ENCODE measurements around the gene SNCB. TPM values are rescaled to one million over a fixed set of nuclear protein-coding genes. Genes with fewer than 3 reads are reported as not detected.

Gene SNCB
- polyA plus RNA-seq, 3 donors from 2014 or later, result 0.26 TPM; not detected in 2

DNA sequence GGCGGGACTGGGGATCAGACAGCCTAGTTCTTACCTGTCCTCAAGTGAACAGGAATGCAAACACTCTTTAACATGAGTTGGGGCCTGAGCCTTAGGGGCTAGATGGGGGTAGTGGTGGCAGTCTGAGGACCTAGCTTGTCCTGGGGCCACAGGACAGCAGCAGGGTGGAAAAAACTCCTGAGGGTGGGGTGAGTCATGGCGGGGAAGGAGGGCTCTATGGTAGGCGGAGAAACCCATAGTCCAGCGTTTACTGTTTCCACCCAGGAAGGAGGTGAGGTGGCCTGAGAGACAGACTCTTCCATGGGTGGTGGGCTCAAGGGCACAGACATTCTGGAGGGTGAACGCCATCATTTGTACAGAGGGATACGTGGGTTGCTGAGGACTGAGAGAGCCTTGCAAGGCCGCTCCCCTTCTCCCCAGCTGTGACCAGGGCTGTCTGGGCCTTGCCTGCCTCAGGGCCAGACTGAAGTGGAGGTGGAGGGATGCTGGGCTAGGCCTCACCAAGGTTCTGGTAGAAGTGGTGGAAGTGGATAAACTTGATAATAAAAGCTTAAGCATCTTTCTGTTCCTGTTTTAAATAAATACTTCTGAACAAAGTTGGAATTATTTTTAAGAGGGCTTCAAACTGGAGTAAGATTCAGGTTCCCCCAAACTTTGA lies 15.8 kb upstream of the SNCB start:
- DNase-seq, result no peak
- H3K9me3 Mint-ChIP-seq, result no peaks in the 10 kb centered on the region
- peaks cover 41 to 42% of the 10 kb centered on the region in 2 donors for H3K4me1 Mint-ChIP-seq
- H3K4me3 Mint-ChIP-seq, result peak overlapping the region; percentile 83 to 88 (median 88)
- H3K27me3 Mint-ChIP-seq (ENCODE audit: low read depth in 3 of 3), result peaks cover 0 to 5% (median 0%) of the 10 kb centered on the region in 3 donors
- no peaks in the 10 kb centered on the region for H3K36me3 Mint-ChIP-seq
- peak overlapping the region in 5 of 6 donors; percentile 30 to 88 (median 84) for H3K27ac Mint-ChIP-seq

DNA sequence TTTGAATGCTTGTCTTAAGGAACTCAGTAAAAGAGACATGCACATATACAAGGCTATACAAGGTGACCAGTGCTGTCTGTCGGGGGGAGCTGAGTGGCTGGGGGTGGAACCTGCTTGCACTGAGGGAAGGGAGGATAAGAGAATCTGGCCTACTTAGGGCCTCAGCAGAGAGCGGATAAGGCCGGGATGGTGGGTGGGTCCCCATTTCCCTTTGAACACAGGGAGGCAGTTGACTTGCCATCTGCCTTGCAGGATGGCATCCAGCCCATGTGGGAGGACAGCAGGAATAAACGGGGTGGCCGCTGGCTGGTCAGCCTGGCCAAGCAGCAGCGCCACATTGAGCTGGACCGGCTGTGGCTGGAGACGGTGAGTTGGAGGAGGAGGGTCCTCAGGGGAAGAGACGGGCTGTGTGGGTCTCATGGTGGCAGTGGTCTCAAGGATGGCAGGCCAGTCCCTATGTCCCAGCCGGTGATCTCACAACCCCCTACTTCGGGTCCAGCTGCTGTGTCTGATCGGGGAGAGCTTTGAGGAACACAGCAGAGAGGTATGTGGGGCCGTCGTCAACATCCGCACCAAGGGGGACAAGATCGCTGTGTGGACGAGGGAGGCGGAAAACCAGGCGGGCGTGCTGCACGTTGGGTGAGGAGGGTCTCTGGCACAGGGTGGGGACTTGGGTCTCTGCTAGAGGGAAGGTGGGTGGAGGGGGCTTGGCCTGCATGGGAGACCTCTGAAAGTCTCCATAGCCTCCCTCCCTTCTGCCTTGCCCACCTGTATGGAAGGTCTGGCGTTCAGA lies 14.7 kb upstream of the SNCB start:
- H3K4me3 Mint-ChIP-seq, result peak overlapping the region in 1 of 5 donors; percentile 58
- DNase-seq, result no peak

DNA sequence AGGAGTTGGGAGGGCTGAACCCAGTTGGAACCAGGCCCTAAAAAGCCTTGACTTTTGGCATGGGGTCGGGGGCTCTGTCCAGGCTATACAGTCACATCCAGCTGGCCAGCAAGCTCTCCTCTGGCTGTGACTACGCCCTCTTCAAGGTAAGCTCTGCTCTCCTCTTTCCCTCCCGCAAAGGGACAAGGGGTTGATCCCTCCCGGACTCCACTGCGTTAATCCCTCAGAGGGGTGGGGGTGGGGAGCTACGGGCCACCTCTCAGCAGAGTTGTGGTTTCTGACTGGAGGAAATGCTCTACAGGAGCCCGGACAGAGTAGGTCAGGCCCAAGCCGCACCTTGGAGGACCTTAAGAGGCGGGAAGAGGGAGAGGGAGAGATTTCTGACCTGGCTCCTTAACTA lies 14.0 kb upstream of the SNCB start:
- Mint-ChIP-seq H3K36me3 (no peaks in the 10 kb centered on the region), H3K9me3 (no peaks in the 10 kb centered on the region), H3K4me3 (no peak overlapping the region), H3K4me1 (peaks cover 23 to 25% of the 10 kb centered on the region in 2 donors), H3K27ac (no peak overlapping the region), H3K27me3 (ENCODE audit: low read depth in 3 of 3) (peaks cover 0 to 6% (median 5%) of the 10 kb centered on the region in 3 donors)
- no peak for DNase-seq

More for the DNA sequence above, 14.7 kb upstream of the SNCB start:
- Mint-ChIP-seq H3K27me3 (ENCODE audit: low read depth in 3 of 3) (peaks cover 0 to 6% (median 5%) of the 10 kb centered on the region in 3 donors), H3K9me3 (no peaks in the 10 kb centered on the region), H3K27ac (no peak overlapping the region), H3K36me3 (no peaks in the 10 kb centered on the region), H3K4me1 (peaks cover 30 to 31% of the 10 kb centered on the region in 2 donors)

DNA sequence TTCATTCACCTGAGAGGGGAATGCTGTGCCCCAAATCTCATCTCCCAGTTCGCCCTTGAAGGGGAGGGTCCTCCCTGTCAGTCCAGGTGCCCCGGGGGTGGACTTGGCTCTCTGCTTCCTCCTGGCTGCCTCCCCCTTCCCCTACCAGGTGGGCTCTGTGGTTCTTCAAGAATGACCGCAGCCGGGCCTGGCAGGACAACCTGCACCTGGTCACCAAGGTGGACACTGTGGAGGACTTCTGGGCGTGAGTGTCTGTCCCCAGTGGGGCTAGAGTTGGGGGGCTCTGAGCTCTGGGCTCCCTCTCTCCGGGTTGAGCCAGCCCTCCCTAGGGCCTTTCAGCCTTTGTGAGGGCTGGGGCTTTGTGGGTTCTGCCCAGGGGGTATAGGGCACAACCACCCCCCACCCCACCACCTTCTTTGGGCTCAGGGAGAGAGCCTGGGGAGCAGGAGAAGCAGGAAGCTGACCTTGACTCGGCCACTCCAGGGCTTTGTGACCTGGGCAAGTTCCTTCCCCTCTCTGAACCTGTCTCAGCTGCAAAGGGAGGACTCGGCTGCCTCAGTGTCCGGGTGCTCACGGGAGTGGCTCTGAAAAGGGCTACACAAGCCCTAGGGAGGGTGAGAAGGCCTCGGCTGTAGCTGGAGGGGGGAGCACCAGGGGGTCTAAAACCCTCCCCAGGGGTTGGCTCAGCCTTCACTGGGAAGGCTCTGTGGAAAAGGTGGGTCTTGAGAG lies 13.3 kb upstream of the SNCB start:
- no peak overlapping the region for H3K27ac Mint-ChIP-seq
- H3K9me3 Mint-ChIP-seq, result no peaks in the 10 kb centered on the region
- no peaks in the 10 kb centered on the region for H3K36me3 Mint-ChIP-seq
- no peak for DNase-seq
- H3K4me3 Mint-ChIP-seq, result no peak overlapping the region
- peaks cover 0 to 6% (median 5%) of the 10 kb centered on the region in 3 donors for H3K27me3 Mint-ChIP-seq (ENCODE audit: low read depth in 3 of 3)
- H3K4me1 Mint-ChIP-seq, result peaks cover 17 to 18% of the 10 kb centered on the region in 2 donors

DNA sequence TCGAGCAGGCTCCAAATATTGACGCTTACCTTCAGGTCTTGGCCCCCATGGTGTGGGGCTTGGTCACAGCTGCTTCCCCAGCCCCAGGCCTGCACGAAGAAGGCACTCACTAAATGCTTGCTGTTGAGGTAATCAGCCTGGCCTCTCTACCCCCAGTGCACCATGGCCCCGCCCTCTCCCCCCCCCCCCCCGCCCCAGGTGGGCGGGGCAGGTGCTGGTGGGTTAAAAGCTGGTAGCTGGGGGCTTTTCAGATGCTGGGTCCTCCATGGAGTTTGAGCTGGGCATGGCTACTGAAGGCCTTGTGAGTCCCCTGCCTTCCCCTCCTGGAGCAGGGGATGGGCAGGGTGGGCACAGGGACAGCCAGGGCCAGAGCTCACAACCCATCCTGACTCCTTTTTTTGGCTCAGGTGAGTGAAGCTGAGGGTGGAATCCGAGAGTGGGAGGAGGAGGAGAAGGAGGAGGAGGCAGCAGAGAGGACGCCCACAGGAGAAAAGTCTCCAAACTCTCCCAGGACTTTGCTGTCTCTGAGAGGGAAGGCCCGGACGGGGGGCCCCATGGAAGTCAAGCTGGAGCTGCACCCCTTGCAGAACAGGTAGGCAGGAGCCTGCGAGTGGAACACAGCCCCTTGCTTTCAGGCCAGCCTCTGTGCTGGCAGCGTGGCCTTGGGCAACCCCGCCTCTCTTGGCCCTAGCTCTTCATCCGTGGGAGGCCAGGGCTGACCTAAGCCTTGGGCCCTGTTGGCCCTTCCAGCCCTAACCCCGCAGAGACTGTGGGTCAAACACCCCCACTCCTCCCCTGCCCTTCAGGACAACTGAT lies 12.5 kb upstream of the SNCB start:
- H3K4me3 Mint-ChIP-seq, result no peak overlapping the region
- no peaks in the 10 kb centered on the region for H3K36me3 Mint-ChIP-seq
- peaks cover 11 to 13% of the 10 kb centered on the region in 2 donors for H3K4me1 Mint-ChIP-seq
- no peak for DNase-seq
- H3K27ac Mint-ChIP-seq, result no peak overlapping the region
- peaks cover 0 to 6% (median 5%) of the 10 kb centered on the region in 3 donors for H3K27me3 Mint-ChIP-seq (ENCODE audit: low read depth in 3 of 3)
- no peaks in the 10 kb centered on the region for H3K9me3 Mint-ChIP-seq

DNA sequence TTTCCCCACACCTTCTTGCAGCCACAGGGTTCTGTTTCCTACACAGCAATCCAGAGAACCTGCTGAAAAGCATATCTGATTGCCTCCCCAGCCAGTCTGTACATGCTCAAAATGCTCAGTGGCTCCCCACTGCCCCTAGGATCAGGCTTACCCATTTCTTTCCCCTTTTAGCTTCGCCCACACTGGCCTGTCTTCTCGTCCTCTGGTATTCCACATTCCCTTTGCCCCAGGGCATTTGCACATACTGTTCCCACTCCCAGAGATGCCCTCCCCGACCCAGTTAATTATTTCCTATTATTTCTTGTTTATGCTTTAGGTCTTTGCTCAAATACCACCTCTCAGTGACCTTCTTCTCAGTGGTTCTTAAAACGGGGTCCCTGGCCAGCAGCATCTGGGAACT lies 10.3 kb upstream of the SNCB start:
- Mint-ChIP-seq H3K27me3 (ENCODE audit: low read depth in 3 of 3) (peaks cover 2 to 11% (median 6%) of the 10 kb centered on the region in 3 donors), H3K36me3 (no peaks in the 10 kb centered on the region), H3K9me3 (no peaks in the 10 kb centered on the region), H3K4me1 (no peaks in the 10 kb centered on the region), H3K4me3 (no peak overlapping the region), H3K27ac (no peak overlapping the region)
- DNase-seq, result no peak

DNA sequence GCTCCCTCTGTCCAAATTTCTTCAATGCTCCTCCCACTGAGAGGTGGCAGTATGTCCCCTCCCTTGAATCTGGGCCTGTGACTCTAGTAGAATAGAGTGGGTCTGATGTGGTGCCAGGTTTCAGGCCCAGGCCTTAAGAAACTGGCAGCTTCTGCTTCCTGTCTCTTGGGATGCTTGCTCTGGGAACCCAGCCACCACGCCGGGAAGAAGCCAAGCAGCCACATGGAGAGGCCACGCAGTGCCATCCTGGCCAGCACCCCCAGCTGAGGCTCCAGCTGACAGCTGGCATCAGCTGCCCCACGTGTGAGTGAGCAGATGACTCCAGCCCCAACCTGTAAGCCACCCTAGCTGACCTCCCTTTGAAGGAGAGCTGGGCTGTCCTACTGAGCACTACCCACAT lies 9.6 kb upstream of the SNCB start:
- H3K36me3 Mint-ChIP-seq, result peaks cover 0 to 4% (median 4%) of the 10 kb centered on the region in 3 donors
- no peaks in the 10 kb centered on the region for H3K9me3 Mint-ChIP-seq
- no peak overlapping the region for H3K27ac Mint-ChIP-seq
- H3K4me3 Mint-ChIP-seq, result no peak overlapping the region
- H3K27me3 Mint-ChIP-seq (ENCODE audit: low read depth in 3 of 3), result peaks cover 2 to 12% (median 10%) of the 10 kb centered on the region in 3 donors
- no peaks in the 10 kb centered on the region for H3K4me1 Mint-ChIP-seq
- no peak for DNase-seq

DNA sequence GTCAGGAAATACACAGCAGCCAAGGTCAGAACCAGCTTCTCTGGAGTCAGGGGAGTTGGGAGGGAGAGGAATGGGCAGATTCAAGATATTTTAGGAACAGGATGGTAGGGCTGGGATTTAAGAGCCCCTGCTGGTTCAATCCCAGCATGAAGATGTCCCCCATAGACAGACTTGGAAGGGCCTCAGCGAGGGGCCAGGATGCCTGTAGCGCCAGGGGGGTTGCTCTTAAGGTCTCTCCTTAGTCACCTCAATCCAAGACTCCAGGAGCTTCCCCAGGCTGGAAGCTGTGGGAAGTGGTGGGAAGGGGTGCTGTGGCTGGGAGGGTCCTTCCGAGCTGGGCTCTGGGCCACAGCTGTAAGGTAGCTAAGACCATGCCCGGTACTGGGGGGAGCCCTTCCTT lies 8.9 kb upstream of the SNCB start:
- H3K4me1 Mint-ChIP-seq, result no peaks in the 10 kb centered on the region
- no peak for DNase-seq
- no peak overlapping the region for H3K4me3 Mint-ChIP-seq
- H3K27me3 Mint-ChIP-seq (ENCODE audit: low read depth in 3 of 3), result peaks cover 4 to 15% (median 11%) of the 10 kb centered on the region in 3 donors
- H3K9me3 Mint-ChIP-seq, result no peaks in the 10 kb centered on the region
- H3K36me3 Mint-ChIP-seq, result peaks cover 0 to 5% (median 4%) of the 10 kb centered on the region in 3 donors
- no peak overlapping the region for H3K27ac Mint-ChIP-seq

DNA sequence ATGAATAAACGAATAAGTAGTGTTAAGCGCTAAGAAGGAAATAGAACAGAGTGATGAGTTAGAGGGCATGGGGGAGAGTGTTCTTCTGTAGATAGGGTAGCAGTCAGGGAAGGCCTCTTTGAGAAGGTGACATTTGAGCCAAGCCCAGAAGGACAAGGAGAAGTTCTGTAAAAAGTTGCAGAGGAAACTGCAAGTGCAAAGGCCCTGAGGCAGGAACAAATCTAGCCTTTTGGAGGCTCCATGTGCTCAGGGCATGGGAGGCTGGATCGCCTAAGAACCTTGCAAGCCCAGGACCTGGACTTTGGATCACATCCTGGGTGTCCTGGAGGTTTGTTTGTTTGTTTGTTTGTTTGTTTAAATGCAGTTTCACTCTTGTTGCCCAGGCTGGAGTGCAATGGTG lies 8.1 kb upstream of the SNCB start:
- H3K4me3 Mint-ChIP-seq, result no peak overlapping the region
- no peak overlapping the region for H3K27ac Mint-ChIP-seq
- peaks cover 4 to 16% (median 15%) of the 10 kb centered on the region in 3 donors for H3K27me3 Mint-ChIP-seq (ENCODE audit: low read depth in 3 of 3)
- H3K9me3 Mint-ChIP-seq, result peaks cover 0 to 1% (median 0%) of the 10 kb centered on the region in 6 donors
- peaks cover 0 to 5% (median 4%) of the 10 kb centered on the region in 3 donors for H3K36me3 Mint-ChIP-seq
- DNase-seq, result no peak
- H3K4me1 Mint-ChIP-seq, result no peaks in the 10 kb centered on the region

DNA sequence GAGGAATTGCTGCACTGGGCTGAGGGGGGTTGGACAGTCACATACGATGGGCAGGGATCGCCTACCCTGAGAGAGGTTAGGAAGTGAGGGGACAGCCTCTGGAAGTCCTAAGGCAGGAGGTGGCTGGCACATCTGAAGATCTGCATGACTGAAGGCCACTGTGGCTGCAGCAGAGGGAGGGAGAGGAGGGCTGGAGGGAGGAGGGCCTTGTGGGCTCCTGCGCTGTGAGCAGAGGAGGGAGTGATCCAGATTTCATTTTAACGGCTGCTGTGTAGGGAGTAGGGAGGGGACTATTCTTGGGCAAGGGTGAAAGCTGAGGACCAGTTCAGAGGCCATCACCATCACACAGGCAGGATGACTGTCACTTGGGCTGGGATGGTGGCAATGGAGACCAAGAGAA lies 7.2 kb upstream of the SNCB start:
- Mint-ChIP-seq H3K27me3 (ENCODE audit: low read depth in 3 of 3) (peaks cover 4 to 17% (median 15%) of the 10 kb centered on the region in 3 donors), H3K4me3 (no peak overlapping the region), H3K9me3 (peaks cover 0 to 1% (median 0%) of the 10 kb centered on the region in 6 donors), H3K36me3 (peaks cover 0 to 5% (median 4%) of the 10 kb centered on the region in 3 donors), H3K27ac (no peak overlapping the region), H3K4me1 (no peaks in the 10 kb centered on the region)
- DNase-seq, result no peak

DNA sequence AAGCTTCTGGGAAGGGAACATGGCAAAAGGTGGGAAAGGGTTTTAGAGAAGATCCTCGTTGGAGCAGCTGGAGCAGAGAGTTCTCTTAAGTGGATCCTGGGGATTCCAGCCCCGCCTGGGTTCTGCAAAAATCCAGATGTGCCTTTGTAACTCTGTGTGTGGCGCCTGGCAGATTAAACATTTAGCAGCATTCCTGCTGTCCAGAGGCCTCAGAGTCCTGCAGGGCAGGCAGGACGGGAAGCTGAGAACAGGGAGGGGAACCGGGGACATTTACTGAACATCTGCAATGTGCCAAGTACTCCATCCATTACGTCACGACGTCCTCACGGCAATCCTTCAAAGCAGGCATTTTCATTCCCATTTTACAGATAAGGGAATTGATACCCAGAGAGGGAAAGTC lies 6.1 kb upstream of the SNCB start:
- no peak overlapping the region for H3K4me3 Mint-ChIP-seq
- H3K27ac Mint-ChIP-seq, result no peak overlapping the region
- no peak for DNase-seq
- peaks cover 0 to 5% (median 4%) of the 10 kb centered on the region in 3 donors for H3K36me3 Mint-ChIP-seq
- H3K9me3 Mint-ChIP-seq, result peaks cover 0 to 1% (median 0%) of the 10 kb centered on the region in 6 donors
- H3K27me3 Mint-ChIP-seq (ENCODE audit: low read depth in 3 of 3), result peaks cover 4 to 22% (median 15%) of the 10 kb centered on the region in 3 donors
- H3K4me1 Mint-ChIP-seq, result no peaks in the 10 kb centered on the region

DNA sequence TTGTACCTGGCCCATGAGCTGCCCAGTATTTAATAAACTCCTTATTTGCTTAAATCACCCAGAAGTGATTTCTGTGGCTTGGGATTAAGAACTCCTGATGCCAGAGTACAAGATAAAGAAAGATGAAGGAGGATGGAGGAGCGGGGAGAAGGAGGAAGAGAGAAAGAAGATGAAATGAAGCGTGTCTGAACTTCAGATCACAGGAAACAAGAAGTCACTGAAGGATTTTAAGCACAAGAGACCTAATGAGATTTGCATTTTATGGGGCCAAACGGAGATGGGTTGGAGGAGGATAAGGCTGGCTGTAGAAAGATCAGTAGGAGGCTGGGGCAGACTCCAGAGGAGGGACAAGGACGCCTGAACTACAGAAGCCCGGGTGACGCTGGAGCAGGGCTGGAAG lies 3.3 kb upstream of the SNCB start:
- peaks cover 7 to 12% of the 10 kb centered on the region in 2 donors for H3K4me1 Mint-ChIP-seq
- no peak overlapping the region for H3K4me3 Mint-ChIP-seq
- H3K36me3 Mint-ChIP-seq, result peaks cover 0 to 5% (median 4%) of the 10 kb centered on the region in 3 donors
- no peak overlapping the region for H3K27ac Mint-ChIP-seq
- DNase-seq, result no peak
- peaks cover 10 to 30% (median 21%) of the 10 kb centered on the region in 3 donors for H3K27me3 Mint-ChIP-seq (ENCODE audit: low read depth in 3 of 3)
- H3K9me3 Mint-ChIP-seq, result peaks cover 0 to 1% (median 0%) of the 10 kb centered on the region in 6 donors

DNA sequence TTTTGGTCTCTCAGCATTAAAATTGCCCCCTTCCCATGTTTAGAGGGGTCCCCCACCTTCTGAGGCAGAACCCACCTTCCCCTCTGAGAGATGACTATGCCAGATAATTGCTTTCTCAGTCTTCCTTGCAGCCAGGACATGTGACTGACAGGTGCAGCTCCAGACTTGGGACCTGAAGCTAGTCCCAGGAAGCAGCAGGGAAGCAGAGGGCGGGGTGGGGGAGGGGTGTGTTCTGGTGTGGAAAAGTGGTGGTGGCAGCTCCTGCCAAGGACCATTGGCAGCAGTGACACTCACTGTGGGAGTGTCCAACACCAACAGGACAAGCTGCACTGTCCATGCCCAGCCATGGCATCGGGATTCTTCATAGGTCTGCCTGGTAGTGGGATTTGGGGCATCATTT lies 2.4 kb upstream of the SNCB start:
- Mint-ChIP-seq H3K36me3 (peaks cover 0 to 5% (median 4%) of the 10 kb centered on the region in 3 donors), H3K4me1 (peaks cover 7 to 15% of the 10 kb centered on the region in 2 donors), H3K27me3 (ENCODE audit: low read depth in 3 of 3) (peaks cover 13 to 35% (median 28%) of the 10 kb centered on the region in 3 donors), H3K9me3 (peaks cover 0 to 1% (median 0%) of the 10 kb centered on the region in 6 donors), H3K27ac (no peak overlapping the region), H3K4me3 (no peak overlapping the region)
- no peak for DNase-seq
